Measurements from ENCODE around the gene MAP2. TPM values are rescaled to one million over a fixed set of nuclear protein-coding genes. Genes with fewer than 3 reads are reported as not detected.

The MAP2 gene
- total and polyA plus RNA-seq, 7 experiments from 2014 or later, result 0.38 to 0.89 (median 0.47) TPM; not detected in 3

- H3K4me1 Mint-ChIP-seq, result no peaks in the 10 kb centered on the region
- Histone ChIP-seq H3K27me3 (ENCODE audit: control insufficient read depth in 2 of 2, insufficient read depth in 2 of 2, low read length in 2 of 2) (no peaks in the 10 kb centered on the region), H3K4me1 (ENCODE audit: control insufficient read depth in 2 of 2, insufficient read depth in 2 of 2, low read length in 2 of 2) (no peaks in the 10 kb centered on the region), H3K27ac (ENCODE audit: low read depth, low read length) (no peak overlapping the region), H3K36me3 (ENCODE audit: control insufficient read depth in 2 of 3, insufficient read depth in 3 of 3, low read length in 3 of 3) (no peaks in the 10 kb centered on the region), H3K9me3 (ENCODE audit: control insufficient read depth in 2 of 3, low read length in 3 of 3) (no peaks in the 10 kb centered on the region), H3K4me3 (ENCODE audit: low read length) (no peak overlapping the region)
- CTCF ChIA-PET, result no interaction called here
- intact Hi-C loops (cut with micrococcal nuclease), result no loop called here
- peaks cover 0 to 4% (median 0%) of the 10 kb centered on the region in 5 donors for H3K27me3 Mint-ChIP-seq
- POLR2A ChIA-PET, result no interaction called here
- DNase-seq (no peak), ATAC-seq (no peak)
- no peaks in the 10 kb centered on the region for H3K36me3 Mint-ChIP-seq
- H3K27ac Mint-ChIP-seq, result no peak overlapping the region
- peaks cover 0 to 14% (median 0%) of the 10 kb centered on the region in 11 donors for H3K9me3 Mint-ChIP-seq
- no peak overlapping the region for H3K4me3 Mint-ChIP-seq
Observed at GRCh38 chr2:209696836-209697711, 273.2 kb downstream of the MAP2 start.

- ChIA-PET POLR2A (no interaction called here), CTCF (no interaction called here)
- no peaks in the 10 kb centered on the region for H3K27me3 Mint-ChIP-seq
- H3K27ac Mint-ChIP-seq, result no peak overlapping the region
- H3K4me1 ChIP-seq (ENCODE audit: control insufficient read depth in 2 of 2, insufficient read depth in 2 of 2, low read length in 2 of 2), result no peaks in the 10 kb centered on the region
- ATAC-seq, result no peak
- H3K9me3 Mint-ChIP-seq, result no peaks in the 10 kb centered on the region
- no peaks in the 10 kb centered on the region for H3K9me3 ChIP-seq (ENCODE audit: control insufficient read depth in 2 of 3, low read length in 3 of 3)
- H3K36me3 Mint-ChIP-seq, result no peaks in the 10 kb centered on the region
- no peak overlapping the region for H3K4me3 Mint-ChIP-seq
- no peak for DNase-seq
- H3K4me1 Mint-ChIP-seq, result no peaks in the 10 kb centered on the region
- no peak overlapping the region for H3K27ac ChIP-seq (ENCODE audit: low read depth, low read length)
- H3K27me3 ChIP-seq (ENCODE audit: control insufficient read depth in 2 of 2, insufficient read depth in 2 of 2, low read length in 2 of 2), result no peaks in the 10 kb centered on the region
- H3K4me3 ChIP-seq (ENCODE audit: low read length), result no peak overlapping the region
- intact Hi-C loops (cut with micrococcal nuclease), result no loop called here
- no peaks in the 10 kb centered on the region for H3K36me3 ChIP-seq (ENCODE audit: control insufficient read depth in 2 of 3, insufficient read depth in 3 of 3, low read length in 3 of 3)
Observed at GRCh38 chr2:209702775-209703174, 278.9 kb downstream of the MAP2 start.

GRCh38 chr2:209713219-209713618 lies 289.4 kb downstream of the MAP2 start:
- POLR2A ChIA-PET, result no interaction called here
- no peaks in the 10 kb centered on the region for H3K4me1 ChIP-seq (ENCODE audit: control insufficient read depth in 2 of 2, insufficient read depth in 2 of 2, low read length in 2 of 2)
- H3K27ac ChIP-seq (ENCODE audit: low read depth, low read length), result no peak overlapping the region
- no peaks in the 10 kb centered on the region for H3K36me3 ChIP-seq (ENCODE audit: control insufficient read depth in 2 of 3, insufficient read depth in 3 of 3, low read length in 3 of 3)
- Mint-ChIP-seq H3K36me3 (peaks cover 0 to 3% (median 0%) of the 10 kb centered on the region in 5 donors), H3K27me3 (peaks cover 0 to 4% (median 0%) of the 10 kb centered on the region in 5 donors), H3K4me1 (no peaks in the 10 kb centered on the region), H3K4me3 (no peak overlapping the region), H3K9me3 (no peaks in the 10 kb centered on the region), H3K27ac (no peak overlapping the region)
- ATAC-seq (no peak), DNase-seq (no peak)
- no peaks in the 10 kb centered on the region for H3K9me3 ChIP-seq (ENCODE audit: control insufficient read depth in 2 of 3, low read length in 3 of 3)
- intact Hi-C loops (cut with micrococcal nuclease), result no loop called here
- CTCF ChIA-PET, result no interaction called here
- no peak overlapping the region for H3K4me3 ChIP-seq (ENCODE audit: low read length)
- H3K27me3 ChIP-seq (ENCODE audit: control insufficient read depth in 2 of 2, insufficient read depth in 2 of 2, low read length in 2 of 2), result no peaks in the 10 kb centered on the region

GRCh38 chr2:209719034-209719433 lies 295.2 kb downstream of the MAP2 start:
- Mint-ChIP-seq H3K27ac (no peak overlapping the region), H3K36me3 (no peaks in the 10 kb centered on the region), H3K27me3 (peaks cover 0 to 4% (median 0%) of the 10 kb centered on the region in 5 donors), H3K4me3 (no peak overlapping the region), H3K9me3 (peaks cover 0 to 4% (median 0%) of the 10 kb centered on the region in 11 donors), H3K4me1 (no peaks in the 10 kb centered on the region)
- H3K27me3 ChIP-seq (ENCODE audit: control insufficient read depth in 2 of 2, insufficient read depth in 2 of 2, low read length in 2 of 2), result no peaks in the 10 kb centered on the region
- no peaks in the 10 kb centered on the region for H3K4me1 ChIP-seq (ENCODE audit: control insufficient read depth in 2 of 2, insufficient read depth in 2 of 2, low read length in 2 of 2)
- intact Hi-C loops (cut with micrococcal nuclease), result no loop called here
- CTCF ChIA-PET, result no interaction called here
- H3K9me3 ChIP-seq (ENCODE audit: control insufficient read depth in 2 of 3, low read length in 3 of 3), result no peaks in the 10 kb centered on the region
- DNase-seq, result no peak
- H3K36me3 ChIP-seq (ENCODE audit: control insufficient read depth in 2 of 3, insufficient read depth in 3 of 3, low read length in 3 of 3), result no peaks in the 10 kb centered on the region
- no peak overlapping the region for H3K4me3 ChIP-seq (ENCODE audit: low read length)
- POLR2A ChIA-PET, result no interaction called here
- no peak for ATAC-seq
- no peak overlapping the region for H3K27ac ChIP-seq (ENCODE audit: low read depth, low read length)

DNA sequence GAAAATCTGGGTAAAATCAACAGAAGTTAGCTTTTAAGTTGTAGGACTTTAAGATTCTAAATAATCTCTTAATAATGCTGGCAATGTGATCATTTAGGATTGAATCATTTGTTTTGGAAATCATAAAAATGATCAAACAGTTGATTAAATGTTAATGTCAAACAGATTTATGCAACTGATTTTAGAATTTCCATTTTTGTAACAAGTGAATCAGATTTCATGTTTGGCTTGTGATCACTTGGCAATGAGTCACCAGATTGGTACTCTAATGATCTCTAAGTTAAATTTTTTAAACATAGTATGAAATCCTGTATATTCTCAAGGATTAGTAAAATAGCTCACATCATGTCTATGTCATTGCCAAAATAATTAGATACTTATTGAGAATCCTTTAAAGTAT lies 297.6 kb downstream of the MAP2 start:
- H3K36me3 Mint-ChIP-seq, result no peaks in the 10 kb centered on the region
- H3K27me3 Mint-ChIP-seq, result peaks cover 0 to 4% (median 0%) of the 10 kb centered on the region in 5 donors
- Histone ChIP-seq H3K27ac (ENCODE audit: low read depth, low read length) (no peak overlapping the region), H3K9me3 (ENCODE audit: control insufficient read depth in 2 of 3, low read length in 3 of 3) (no peaks in the 10 kb centered on the region), H3K4me1 (ENCODE audit: control insufficient read depth in 2 of 2, insufficient read depth in 2 of 2, low read length in 2 of 2) (no peaks in the 10 kb centered on the region), H3K27me3 (ENCODE audit: control insufficient read depth in 2 of 2, insufficient read depth in 2 of 2, low read length in 2 of 2) (no peaks in the 10 kb centered on the region), H3K4me3 (ENCODE audit: low read length) (no peak overlapping the region), H3K36me3 (ENCODE audit: control insufficient read depth in 2 of 3, insufficient read depth in 3 of 3, low read length in 3 of 3) (no peaks in the 10 kb centered on the region)
- ChIA-PET POLR2A (no interaction called here), CTCF (no interaction called here)
- no peak overlapping the region for H3K27ac Mint-ChIP-seq
- H3K9me3 Mint-ChIP-seq, result peaks cover 0 to 6% (median 0%) of the 10 kb centered on the region in 11 donors
- DNase-seq, result no peak
- intact Hi-C loops (cut with micrococcal nuclease), result no loop called here
- no peaks in the 10 kb centered on the region for H3K4me1 Mint-ChIP-seq
- ATAC-seq, result no peak
- H3K4me3 Mint-ChIP-seq, result no peak overlapping the region

GRCh38 chr2:209726311-209726710 lies 302.5 kb downstream of the MAP2 start:
- DNase-seq (no peak), ATAC-seq (no peak)
- intact Hi-C loops (cut with micrococcal nuclease), result no loop called here
- Mint-ChIP-seq H3K9me3 (peaks cover 0 to 6% (median 0%) of the 10 kb centered on the region in 11 donors), H3K36me3 (no peaks in the 10 kb centered on the region), H3K27ac (no peak overlapping the region), H3K27me3 (peaks cover 0 to 4% (median 0%) of the 10 kb centered on the region in 5 donors), H3K4me3 (no peak overlapping the region), H3K4me1 (no peaks in the 10 kb centered on the region)
- H3K27ac ChIP-seq (ENCODE audit: low read depth, low read length), result no peak overlapping the region
- CTCF ChIA-PET, result no interaction called here
- no peaks in the 10 kb centered on the region for H3K36me3 ChIP-seq (ENCODE audit: control insufficient read depth in 2 of 3, insufficient read depth in 3 of 3, low read length in 3 of 3)
- POLR2A ChIA-PET, result no interaction called here
- no peaks in the 10 kb centered on the region for H3K27me3 ChIP-seq (ENCODE audit: control insufficient read depth in 2 of 2, insufficient read depth in 2 of 2, low read length in 2 of 2)
- H3K9me3 ChIP-seq (ENCODE audit: control insufficient read depth in 2 of 3, low read length in 3 of 3), result no peaks in the 10 kb centered on the region
- no peak overlapping the region for H3K4me3 ChIP-seq (ENCODE audit: low read length)
- H3K4me1 ChIP-seq (ENCODE audit: control insufficient read depth in 2 of 2, insufficient read depth in 2 of 2, low read length in 2 of 2), result no peaks in the 10 kb centered on the region

- POLR2A ChIA-PET, result no interaction called here
- Histone ChIP-seq H3K36me3 (ENCODE audit: control insufficient read depth in 2 of 3, insufficient read depth in 3 of 3, low read length in 3 of 3) (no peaks in the 10 kb centered on the region), H3K4me1 (ENCODE audit: control insufficient read depth in 2 of 2, insufficient read depth in 2 of 2, low read length in 2 of 2) (no peaks in the 10 kb centered on the region), H3K27me3 (ENCODE audit: control insufficient read depth in 2 of 2, insufficient read depth in 2 of 2, low read length in 2 of 2) (no peaks in the 10 kb centered on the region), H3K4me3 (ENCODE audit: low read length) (no peak overlapping the region), H3K9me3 (ENCODE audit: control insufficient read depth in 2 of 3, low read length in 3 of 3) (no peaks in the 10 kb centered on the region), H3K27ac (ENCODE audit: low read depth, low read length) (no peak overlapping the region)
- CTCF ChIA-PET, result no interaction called here
- DNase-seq (no peak), ATAC-seq (no peak)
- Mint-ChIP-seq H3K9me3 (peaks cover 0 to 6% (median 0%) of the 10 kb centered on the region in 11 donors), H3K27me3 (peaks cover 0 to 4% (median 0%) of the 10 kb centered on the region in 5 donors), H3K4me1 (no peaks in the 10 kb centered on the region), H3K4me3 (no peak overlapping the region), H3K27ac (no peak overlapping the region), H3K36me3 (no peaks in the 10 kb centered on the region)
- intact Hi-C loops (cut with micrococcal nuclease), result no loop called here
Observed at GRCh38 chr2:209727077-209727476, 303.2 kb downstream of the MAP2 start.
